Smooth muscle cell (in vitro differentiated cells): ENCODE results near the gene CD226. TPM values are rescaled to one million over a fixed set of nuclear protein-coding genes. Genes with fewer than 3 reads are reported as not detected.

Experiments
- DNase-seq: peaks from one replicate; lab custom pipeline; 2025; ENCODE audit not compliant: unreplicated experiment; lab: John Stamatoyannopoulos, UW
- H2AFZ ChIP-seq: fragments of 200-600 bp; sonication (generic); 2 replicates; pipeline ENCODE4 v1.6.0; 2016; ENCODE audit warnings: antibody characterized with exemption, low read depth, mild to moderate bottlenecking
- H3F3A ChIP-seq: fragments of 200-600 bp; sonication (generic); 2 replicates; pipeline ENCODE4 v1.6.0; 2017; ENCODE audit warnings: antibody characterized with exemption, low read depth
- H3K27ac ChIP-seq: fragments of 200-600 bp; sonication (generic); 2 replicates; pipeline ENCODE4 v1.5.1; 2016; ENCODE audit warnings: low read depth, mild to moderate bottlenecking
- H3K27me3 ChIP-seq: fragments of 200-600 bp; sonication (generic); 2 replicates; pipeline ENCODE4 v1.6.1; 2016; ENCODE audit warnings: low read depth, mild to moderate bottlenecking
- H3K36me3 ChIP-seq: fragments of 200-600 bp; sonication (generic); 2 replicates; pipeline ENCODE4 v1.5.1; 2016; ENCODE audit warnings: low read depth
- H3K4me1 ChIP-seq: fragments of 200-600 bp; sonication (generic); 2 replicates; pipeline ENCODE4 v1.5.1; 2016; ENCODE audit warnings: low read depth
- H3K4me2 ChIP-seq: fragments of 200-600 bp; sonication (generic); 2 replicates; pipeline ENCODE4 v1.6.0; 2016; ENCODE audit warnings: mild to moderate bottlenecking
- H3K4me3 ChIP-seq: fragments of 200-600 bp; sonication (generic); 2 replicates; pipeline ENCODE4 v1.5.1; 2016; ENCODE audit warnings: mild to moderate bottlenecking
- H3K79me2 ChIP-seq: fragments of 200-600 bp; sonication (generic); 2 replicates; pipeline ENCODE4 v1.6.0; 2016; ENCODE audit warnings: low read depth, mild to moderate bottlenecking
- H3K9ac ChIP-seq: fragments of 200-600 bp; sonication (generic); 2 replicates; pipeline ENCODE4 v1.6.0; 2016; ENCODE audit warnings: low read depth
- H3K9me3 ChIP-seq: fragments of 200-600 bp; sonication (generic); replicated peaks from 2 replicates; pipeline ENCODE4 v1.5.1; 2016; ENCODE audit warnings: low read depth
- H4K20me1 ChIP-seq: fragments of 200-600 bp; sonication (generic); 2 replicates; pipeline ENCODE4 v1.6.0; 2016; ENCODE audit warnings: low read depth
- WGBS: methylation state at CpG from one replicate; pipeline ENCODE4 v1.1.7; 2016; ENCODE audit warnings: low lambda C conversion rate; 5-methylcytosine and 5-hydroxymethylcytosine counted together
- polyA plus RNA-seq: library from polyadenylated mRNA; unstranded; fragments of >200 nt; fragmentation: Nextera tagmentation; extraction: Ambion mirVana; gene quantifications from 2 replicates; pipeline ENCODE4 v1.2.1, GENCODE V29; 2016
- total RNA-seq: library from RNA; depleted of rRNA; stranded (reverse); fragments of >200 nt; gene quantifications from 2 replicates; pipeline ENCODE4 v1.2.3, GENCODE V29; 2014
- TF ChIP-seq, protein P1 (sequence below): fragments of 200-600 bp; sonication (generic); IDR thresholded peaks from 2 replicates; pipeline ENCODE4 v1.5.1; 2017; ENCODE audit warnings: borderline replicate concordance, mild to moderate bottlenecking, antibody characterized with exemption; ENCODE audit not compliant: insufficient read depth, poor library complexity, severe bottlenecking

Gene CD226
- total and polyA plus RNA-seq, 2 experiments from 2014 or later, result 0.02 to 0.36 TPM

DNA sequence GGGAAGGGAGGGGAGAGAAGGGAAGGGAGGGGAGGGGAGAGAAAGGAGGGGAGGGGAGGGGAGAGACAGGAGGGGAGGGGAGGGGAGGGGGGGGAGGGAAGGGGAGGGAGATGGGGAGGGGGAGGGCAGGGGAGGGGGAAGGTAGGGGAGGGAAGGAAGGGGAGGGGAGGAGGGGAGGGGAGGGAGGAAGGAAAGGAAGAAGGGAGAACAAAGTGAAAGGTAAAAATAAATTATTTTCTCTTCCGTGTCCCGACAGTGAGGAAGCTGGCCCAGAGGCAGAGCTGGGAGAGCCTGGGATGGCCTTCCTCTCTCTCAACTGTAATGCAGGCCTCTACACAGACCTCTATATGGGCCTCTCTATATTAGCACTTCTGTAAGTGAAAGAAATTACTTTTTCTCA lies 53.2 kb downstream of the CD226 start:
- 86% methylated on average over 2 of the region's 2 CpGs for WGBS
- Histone ChIP-seq H3K9me3 (no peaks in the 10 kb centered on the region), H3F3A (no peaks in the 10 kb centered on the region), H3K4me1 (no peaks in the 10 kb centered on the region), H2AFZ (no peak overlapping the region), H3K4me2 (no peak overlapping the region), H3K9ac (no peak overlapping the region), H4K20me1 (no peaks in the 10 kb centered on the region), H3K79me2 (no peaks in the 10 kb centered on the region), H3K27me3 (no peaks in the 10 kb centered on the region), H3K36me3 (no peaks in the 10 kb centered on the region), H3K27ac (no peak overlapping the region), H3K4me3 (no peak overlapping the region)
- DNase-seq, result no peak
- TF ChIP-seq, protein P1, sequence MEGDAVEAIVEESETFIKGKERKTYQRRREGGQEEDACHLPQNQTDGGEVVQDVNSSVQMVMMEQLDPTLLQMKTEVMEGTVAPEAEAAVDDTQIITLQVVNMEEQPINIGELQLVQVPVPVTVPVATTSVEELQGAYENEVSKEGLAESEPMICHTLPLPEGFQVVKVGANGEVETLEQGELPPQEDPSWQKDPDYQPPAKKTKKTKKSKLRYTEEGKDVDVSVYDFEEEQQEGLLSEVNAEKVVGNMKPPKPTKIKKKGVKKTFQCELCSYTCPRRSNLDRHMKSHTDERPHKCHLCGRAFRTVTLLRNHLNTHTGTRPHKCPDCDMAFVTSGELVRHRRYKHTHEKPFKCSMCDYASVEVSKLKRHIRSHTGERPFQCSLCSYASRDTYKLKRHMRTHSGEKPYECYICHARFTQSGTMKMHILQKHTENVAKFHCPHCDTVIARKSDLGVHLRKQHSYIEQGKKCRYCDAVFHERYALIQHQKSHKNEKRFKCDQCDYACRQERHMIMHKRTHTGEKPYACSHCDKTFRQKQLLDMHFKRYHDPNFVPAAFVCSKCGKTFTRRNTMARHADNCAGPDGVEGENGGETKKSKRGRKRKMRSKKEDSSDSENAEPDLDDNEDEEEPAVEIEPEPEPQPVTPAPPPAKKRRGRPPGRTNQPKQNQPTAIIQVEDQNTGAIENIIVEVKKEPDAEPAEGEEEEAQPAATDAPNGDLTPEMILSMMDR, result no peak

DNA sequence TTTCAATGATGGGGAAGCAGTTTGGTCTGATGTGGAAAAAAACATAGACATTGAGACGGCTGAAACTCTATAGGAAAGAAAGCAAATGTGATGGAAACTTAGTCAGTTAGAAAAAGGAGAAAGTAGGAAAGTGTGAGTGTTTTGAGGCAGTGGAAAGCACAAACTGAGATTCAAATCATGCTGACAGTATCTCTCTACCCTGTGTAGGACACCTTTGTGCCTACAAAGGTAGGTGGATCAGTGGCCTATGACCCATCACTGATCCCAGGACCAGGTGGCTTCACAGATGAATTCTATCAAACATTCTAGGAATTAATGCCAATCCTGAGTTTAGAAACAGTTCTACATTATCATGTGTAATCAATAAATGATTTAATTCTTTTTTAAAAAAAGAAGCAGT lies 57.1 kb downstream of the CD226 start:
- Histone ChIP-seq H4K20me1 (no peaks in the 10 kb centered on the region), H3F3A (no peaks in the 10 kb centered on the region), H3K4me3 (no peak overlapping the region), H3K9me3 (no peaks in the 10 kb centered on the region), H2AFZ (no peak overlapping the region), H3K27ac (no peak overlapping the region), H3K4me1 (no peaks in the 10 kb centered on the region), H3K9ac (no peak overlapping the region), H3K4me2 (no peak overlapping the region), H3K36me3 (no peaks in the 10 kb centered on the region), H3K27me3 (no peaks in the 10 kb centered on the region), H3K79me2 (no peaks in the 10 kb centered on the region)
- TF ChIP-seq, protein P1, result no peak
- DNase-seq, result no peak
- 97% methylated on average over 1 of the region's 1 CpG for WGBS

DNA sequence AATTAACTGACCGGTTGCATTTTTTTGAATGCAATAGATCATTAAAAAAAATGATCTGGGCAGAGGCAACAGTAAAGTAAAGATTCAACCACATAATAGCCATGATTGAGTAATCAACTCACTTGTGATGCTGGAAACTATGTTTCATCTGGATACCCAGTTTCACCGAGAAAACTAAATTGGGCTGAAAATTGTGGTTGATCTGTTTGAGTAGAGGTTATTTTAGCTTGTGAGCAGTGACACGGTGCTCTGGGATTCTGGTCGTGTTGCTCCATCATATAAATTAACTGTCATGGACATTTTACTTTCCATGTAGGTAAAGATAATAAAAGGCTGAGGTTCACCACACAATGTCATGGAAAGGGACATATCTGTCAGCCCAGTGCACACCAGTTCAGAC lies 58.7 kb downstream of the CD226 start:
- DNase-seq, result no peak

DNA sequence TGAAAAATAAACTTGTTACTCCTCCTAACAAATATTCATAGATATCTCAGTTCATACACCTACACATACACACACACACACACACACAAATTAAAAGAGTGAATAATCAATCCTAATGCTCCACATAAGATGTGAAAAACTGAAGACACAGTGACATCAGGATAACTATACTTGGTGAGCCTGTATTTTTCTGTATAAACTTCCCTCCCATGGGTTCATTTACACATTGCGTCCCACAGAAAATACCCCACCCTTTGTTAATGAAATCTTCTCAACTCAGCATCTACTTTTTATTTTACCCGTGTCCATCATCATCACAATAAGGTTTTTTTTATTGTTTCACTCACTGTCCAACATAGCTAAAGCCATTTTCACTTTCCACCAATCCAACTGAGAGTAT lies 60.4 kb downstream of the CD226 start:
- WGBS, result 96% methylated on average over 2 of the region's 2 CpGs
- Histone ChIP-seq H2AFZ (no peak overlapping the region), H3K4me2 (no peak overlapping the region), H3K9me3 (no peaks in the 10 kb centered on the region), H3F3A (no peaks in the 10 kb centered on the region), H3K9ac (no peak overlapping the region), H3K27ac (no peak overlapping the region), H3K79me2 (no peaks in the 10 kb centered on the region), H4K20me1 (no peaks in the 10 kb centered on the region), H3K36me3 (no peaks in the 10 kb centered on the region), H3K27me3 (no peaks in the 10 kb centered on the region), H3K4me3 (no peak overlapping the region), H3K4me1 (no peaks in the 10 kb centered on the region)
- no peak for DNase-seq
- TF ChIP-seq, protein P1, result no peak

More for the DNA sequence above, 58.7 kb downstream of the CD226 start:
- Histone ChIP-seq H3K36me3 (no peaks in the 10 kb centered on the region), H3K9me3 (no peaks in the 10 kb centered on the region), H2AFZ (no peak overlapping the region), H3K27ac (no peak overlapping the region), H3K4me1 (no peaks in the 10 kb centered on the region), H3K27me3 (no peaks in the 10 kb centered on the region), H3F3A (no peaks in the 10 kb centered on the region), H3K9ac (no peak overlapping the region), H3K4me3 (no peak overlapping the region), H4K20me1 (no peaks in the 10 kb centered on the region), H3K4me2 (no peak overlapping the region), H3K79me2 (no peaks in the 10 kb centered on the region)
- 93% methylated on average over 4 of the region's 4 CpGs for WGBS
- TF ChIP-seq, protein P1, result no peak
